HCT116 (cell line): ENCODE measurements around the gene APPL2. TPM values are rescaled to one million over a fixed set of nuclear protein-coding genes. Genes with fewer than 3 reads are reported as not detected.

Experiments used
- ATAC-seq: fragments of 200-7000 bp; cut with Tn5 transposase; 2 replicates; pipeline ENCODE4 v1.9.1; 2020; ENCODE audit warnings: mild to moderate bottlenecking, moderate library complexity
- BruUV-seq: library from RNA; stranded (reverse); fragments of 400-500 nt; replicated peaks from 2 replicates; lab custom pipeline; 2021; lab: Mats Ljungman, UMichigan
- CTCF ChIA-PET: fragments of 300-600 bp; sonication (Branson Sonifier 250); formaldehyde crosslinking; loops from one replicate; lab custom pipeline; 2021; ENCODE audit warnings: antibody characterized with exemption; lab: Charles Lee
- POLR2A ChIA-PET: fragments of 300-600, 350-600 bp; sonication (Branson Sonifier 250); formaldehyde crosslinking; loops from one replicate; lab custom pipeline; 2021; ENCODE audit warnings: antibody characterized with exemption; lab: Charles Lee
- RAD21 ChIA-PET, 2 experiments: fragments of 300-600 bp; sonication (Branson Sonifier 250); formaldehyde crosslinking; loops; one replicate each; lab custom pipeline; 2023; ENCODE audit warnings: low total read pairs in 2 of 2; ENCODE audit not compliant: uncharacterized antibody in 2 of 2, unreplicated experiment in 2 of 2, low non-redundant PET in 1 of 2; lab: Charles Lee
- DNase-seq: peaks from one replicate; pipeline ENCODE4 v3.0.0-alpha.2; 2010; ENCODE audit warnings: low read depth, low spot score
- H2AFZ ChIP-seq: fragments of 200-600 bp; shearing (Covaris generic), sonication (generic); 2 replicates; pipeline ENCODE4 v1.6.1; 2017; ENCODE audit warnings: low read depth, mixed run types, mixed read lengths, antibody characterized with exemption, low read length; ENCODE audit not compliant: poor library complexity, severe bottlenecking
- H3K27ac ChIP-seq: 2 replicates; pipeline ENCODE4 v1.5.1; 2012; ENCODE audit warnings: low read depth, low read length
- H3K27me3 ChIP-seq: fragments of 200-600 bp; sonication (generic); 2 replicates; pipeline ENCODE4 v1.6.1; 2016; ENCODE audit warnings: mixed run types, low read length, mixed read lengths; ENCODE audit not compliant: insufficient read depth
- H3K36me3 ChIP-seq, 2 experiments: fragments of 200-500 bp in 1 of 2; fragments of 200-600 bp in 1 of 2; sonication (Bioruptor generic) in 1 of 2; sonication (generic) in 1 of 2; 2 replicates each; pipeline versions ENCODE4 v1.5.1 to v1.6.1; 2014 to 2016; ENCODE audit warnings: low read length in 2 of 2, inconsistent platforms in 1 of 2, mixed read lengths in 1 of 2, mixed run types in 1 of 2; ENCODE audit not compliant: insufficient read depth in 2 of 2, control insufficient read depth in 1 of 2
- H3K4me1 ChIP-seq, 2 experiments: fragments of 200-600 bp in 1 of 2; sonication (generic) in 1 of 2; 2 replicates each; pipeline versions ENCODE4 v1.5.1 to v1.6.1; 2012 to 2017; ENCODE audit warnings: low read length in 2 of 2, inconsistent platforms in 1 of 2, mild to moderate bottlenecking in 1 of 2, mixed read lengths in 1 of 2, mixed run types in 1 of 2, moderate library complexity in 1 of 2; ENCODE audit not compliant: insufficient read depth in 2 of 2, control insufficient read depth in 1 of 2
- H3K4me2 ChIP-seq: fragments of 200-600 bp; sonication (generic); 2 replicates; pipeline ENCODE4 v1.6.1; 2017; ENCODE audit warnings: mixed run types, low read length, mixed read lengths
- H3K4me3 ChIP-seq, 2 experiments: fragments of 200-600 bp in 1 of 2; sonication (generic) in 1 of 2; replicated peaks in 1 of 2; 2 replicates each; pipeline ENCODE4 v1.5.1; 2011 to 2016; ENCODE audit warnings: low read length in 2 of 2, control low read depth in 1 of 2, low read depth in 1 of 2, mild to moderate bottlenecking in 1 of 2, mixed read lengths in 1 of 2, mixed run types in 1 of 2
- H3K79me2 ChIP-seq: fragments of 200-600 bp; sonication (generic); 2 replicates; pipeline ENCODE4 v1.6.1; 2017; ENCODE audit warnings: mild to moderate bottlenecking, mixed run types, low read length, moderate library complexity, mixed read lengths; ENCODE audit not compliant: insufficient read depth
- H3K9ac ChIP-seq: fragments of 200-600 bp; sonication (generic); 2 replicates; pipeline ENCODE4 v1.6.1; 2016; ENCODE audit warnings: low read length, mixed read lengths
- H3K9me2 ChIP-seq: fragments of 200-600 bp; sonication (generic), shearing (Covaris generic); 2 replicates; pipeline ENCODE4 v1.6.1; 2017; ENCODE audit warnings: mixed run types, mild to moderate bottlenecking, moderate library complexity; ENCODE audit not compliant: insufficient read depth
- H3K9me3 ChIP-seq, 2 experiments: fragments of 200-500 bp in 1 of 2; fragments of 200-600 bp in 1 of 2; sonication (Bioruptor generic) in 1 of 2; sonication (generic) in 1 of 2; 2 replicates each; pipeline ENCODE4 v1.6.1; 2014 to 2017; ENCODE audit warnings: low read length in 2 of 2, mixed read lengths in 2 of 2, inconsistent platforms in 1 of 2, low read depth in 1 of 2, mild to moderate bottlenecking in 1 of 2, mixed run types in 1 of 2, moderate library complexity in 1 of 2; ENCODE audit not compliant: control insufficient read depth in 1 of 2, insufficient read depth in 1 of 2
- H4K20me1 ChIP-seq: fragments of 200-600 bp; sonication (generic), shearing (Covaris generic); 2 replicates; pipeline ENCODE4 v1.6.1; 2017; ENCODE audit warnings: mixed run types, mild to moderate bottlenecking, moderate library complexity; ENCODE audit not compliant: insufficient read depth
- CBX3 ChIP-seq: IDR thresholded peaks from 2 replicates; pipeline ENCODE4 v1.6.1; 2012; ENCODE audit warnings: low read depth
- CTCF ChIP-seq, 3 experiments: fragments of 200-600 bp in 1 of 3; sonication (generic) in 1 of 3; IDR thresholded peaks in 2 of 3; conservative IDR thresholded peaks in 1 of 3; 2 replicates each; pipeline ENCODE4 v1.5.1; 2012 to 2017; ENCODE audit warnings: low read depth in 2 of 3, low read length in 2 of 3, antibody characterized with exemption in 1 of 3, borderline replicate concordance in 1 of 3, control low read depth in 1 of 3, mild to moderate bottlenecking in 1 of 3, mixed read lengths in 1 of 3, mixed run types in 1 of 3, moderate library complexity in 1 of 3; ENCODE audit not compliant: insufficient read depth in 1 of 3
- MAX ChIP-seq: IDR thresholded peaks from 2 replicates; pipeline ENCODE4 v1.6.1; 2012
- POLR2AphosphoS5 ChIP-seq: IDR thresholded peaks from 2 replicates; pipeline ENCODE4 v1.6.1; 2011; ENCODE audit warnings: mild to moderate bottlenecking, low read depth, low read length, moderate library complexity
- REST ChIP-seq: IDR thresholded peaks from 2 replicates; pipeline ENCODE4 v1.6.1; 2012; ENCODE audit warnings: low read depth
- YY1 ChIP-seq: IDR thresholded peaks from 2 replicates; pipeline ENCODE4 v1.6.1; 2011; ENCODE audit warnings: low read length, low read depth, moderate library complexity, mild to moderate bottlenecking; ENCODE audit not compliant: insufficient replicate concordance; ENCODE audit errors: extremely low read depth
- ZFX ChIP-seq: fragments of 450-650 bp; IDR thresholded peaks from 2 replicates; pipeline ENCODE4 v1.6.1; 2017
- ZNF274 ChIP-seq: fragments of 200-500 bp; sonication (Bioruptor generic); IDR thresholded peaks from 2 replicates; pipeline ENCODE4 v1.6.1; 2014; ENCODE audit warnings: mild to moderate bottlenecking, low read depth, low read length, inconsistent platforms
- intact Hi-C: fragments of 100-400 bp; cut with micrococcal nuclease; formaldehyde crosslinking; loops from 2 replicates; pipeline ENCODE4 v1.10.0; 2022
- total RNA-seq: library from RNA; stranded (reverse); gene quantifications from one replicate; pipeline ENCODE4 v1.2.1, GENCODE V29; 2021; ENCODE audit not compliant: unreplicated experiment

The APPL2 gene
- total RNA-seq, 1 experiment from 2014 or later: 22.6 TPM

- no peak for TF ChIP-seq REST
- TF ChIP-seq CBX3: no peak
These were observed 13.1 kb downstream of the APPL2 start (continued) for GRCh38 chr12:105222726-105223351.

- Histone ChIP-seq H2AFZ (no peak overlapping the region), H4K20me1 (no peaks in the 10 kb centered on the region), H3K9ac (no peak overlapping the region), H3K9me2 (no peaks in the 10 kb centered on the region), H3K27me3 (no peaks in the 10 kb centered on the region), H3K4me2 (no peak overlapping the region), H3K36me3 (no peaks in the 10 kb centered on the region), H3K4me1 (no peaks in the 10 kb centered on the region), H3K9me3 (no peaks in the 10 kb centered on the region), H3K79me2 (no peaks in the 10 kb centered on the region), H3K27ac (no peak overlapping the region), H3K4me3 (no peak overlapping the region)
- ATAC-seq (no peak), DNase-seq (no peak)
- CTCF ChIA-PET: no interaction called here
- RAD21 ChIA-PET: no interaction called here
- no peak for TF ChIP-seq CTCF (IDR thresholded peaks at IDR 0.05 in 2 of 3, conservative IDR thresholded peaks at IDR 0.05 in 1 of 3; ENCODE audit: borderline replicate concordance in 1 of 3, insufficient read depth in 1 of 3, low read depth in 2 of 3, low read length in 2 of 3)
- TF ChIP-seq REST: no peak
- TF ChIP-seq ZFX: no peak
- no peak for TF ChIP-seq POLR2AphosphoS5
- no peak for TF ChIP-seq ZNF274
- TF ChIP-seq CBX3: no peak
- TF ChIP-seq MAX: no peak
- TF ChIP-seq YY1: no peak
- POLR2A ChIA-PET: no interaction called here
- no TSS peak for BruUV-seq
- intact Hi-C loops: no loop called here
These were observed 13.7 kb downstream of the APPL2 start for GRCh38 chr12:105222284-105222655.
